Heart right ventricle (tissue), 16 donors: ENCODE results near the gene MFNG. TPM values are rescaled to one million over a fixed set of nuclear protein-coding genes. Genes with fewer than 3 reads are reported as not detected.
A peak's percentile ranks its signal among the peaks of the same experiment; 100 is the strongest.

Experiments used
- ATAC-seq, 8 donors: fragments of 200-7000 bp; cut with Tn5 transposase; one replicate each; pipeline ENCODE4 v1.9.1; 2020; ENCODE audit warnings: mild to moderate bottlenecking in 8 of 8, moderate library complexity in 8 of 8, moderate number of reproducible peaks in 1 of 8
- DNase-seq, 2 donors: peaks; one replicate each; pipeline ENCODE4 v3.0.0-alpha.2; 2020
- H3K27ac ChIP-seq, 10 donors: fragments of 200-600 bp; sonication (generic) in 2 of 10; one replicate each; pipeline versions ENCODE4 v1.5.0 to v1.8.0; 2020 to 2022; ENCODE audit warnings: mild to moderate bottlenecking in 3 of 10
- H3K27me3 ChIP-seq, 7 donors: fragments of 200-600 bp; one replicate each; pipeline ENCODE4 v1.8.0; 2021 to 2022; ENCODE audit warnings: mild to moderate bottlenecking in 2 of 7
- H3K36me3 ChIP-seq, 9 donors: fragments of 200-600 bp; sonication (generic) in 1 of 9; one replicate each; pipeline versions ENCODE4 v1.5.0 to v1.8.0; 2020 to 2022; ENCODE audit warnings: mild to moderate bottlenecking in 2 of 9
- H3K4me1 ChIP-seq, 9 donors: fragments of 200-600 bp; sonication (generic) in 1 of 9; one replicate each; pipeline versions ENCODE4 v1.5.0 to v1.8.0; 2020 to 2022; ENCODE audit warnings: mild to moderate bottlenecking in 4 of 9
- H3K4me3 ChIP-seq, 10 donors: fragments of 200-600 bp; sonication (generic) in 2 of 10; one replicate each; pipeline versions ENCODE4 v1.5.0 to v1.8.0; 2020 to 2022; ENCODE audit warnings: mild to moderate bottlenecking in 7 of 10, moderate library complexity in 2 of 10
- H3K9me3 ChIP-seq, 11 donors: fragments of 200-600 bp in 10 of 11; sonication (generic) in 2 of 11; one replicate each; pipeline versions ENCODE4 v1.5.0 to v1.8.0; 2013 to 2022; ENCODE audit warnings: mild to moderate bottlenecking in 2 of 11, control low read depth in 1 of 11, moderate library complexity in 1 of 11
- WGBS, 2 donors: extraction: QIAGEN DNeasy Blood & Tissue Kit; methylation state at CpG; one replicate each; pipeline ENCODE4 v1.1.7; 2013; ENCODE audit warnings: inconsistent platforms in 1 of 2; 5-methylcytosine and 5-hydroxymethylcytosine counted together
- intact Hi-C, 10 donors: fragments of 100-400 bp; cut with DNase I; formaldehyde crosslinking; loops; one replicate each; pipeline versions ENCODE4 v1.11.1 to v1.14.2; 2022
- polyA plus RNA-seq, 2 donors: library from polyadenylated mRNA; stranded (reverse); fragments of 200-250 nt; gene quantifications; one replicate each; pipeline ENCODE4 v1.2.3, GENCODE V29; 2013
- total RNA-seq, 10 donors: library from RNA; stranded (reverse); fragmentation: NEBNext Ultra II Directional in 3 of 10; extraction: Animal tissue kit (Norgen Biotek cat#: 25700) in 3 of 10; gene quantifications; one replicate each; pipeline versions ENCODE4 v1.2.1 to v1.2.4, GENCODE V29; 2021 to 2023
- TF ChIP-seq, protein P1 (sequence below), 9 donors: fragments of 200-600 bp; sonication (generic) in 2 of 9; IDR thresholded peaks; one replicate each; pipeline versions ENCODE4 v1.5.0 to v1.8.0; 2021 to 2022; ENCODE audit warnings: antibody characterized with exemption in 9 of 9, mild to moderate bottlenecking in 5 of 9, moderate library complexity in 1 of 9
- donor health status: Arrhythmogenic right ventricular cardiomyopathy.
- donor health status: ischemic (EF 13 %, LVEDD 7.1; RV severe dilation, severe dysfunction).
- donor health status: healthy with polysubstance abuse.
- donor health status: DM: no; HTN: yes; CAD: no.
- donor health status: DM: no; HTN: no; CAD: no.
- donor health status: ischemic (EF 25% LVEDD 6.9; RV normal size, moderate dysfunction).
- donor health status: ischemic (EF 25% LVEDD 5.7; RV mildly dilated, moderate dysfunction).
- donor health status: healthy.
- donor health status: DM: yes; HTN: yes; CAD: no.
- donor health status: Ischemic cardiomyopathy.
- donor health status: ischemic (EF 35%, LVEDD 5.7; RV mildly dilated, moderate dysfunction).
- donor health status: nonischemic (EF 11% LVEDD 7.7; RV severe dilation, severe dysfunction).
- donor health status: DM: yes; HTN: yes; CAD: no.
- donor health status: PGD.
- donor health status: ischemic (EF 29% LVEDD 5.4; RV normal size, mild dysfunction).
- donor health status: nonischemic (EF 23%, LVEDD 6.1; RV moderate dilation, normal function).

MFNG gene
- total and polyA plus RNA-seq, 12 donors: 5.1 to 19.4 (median 8.8) TPM

DNA sequence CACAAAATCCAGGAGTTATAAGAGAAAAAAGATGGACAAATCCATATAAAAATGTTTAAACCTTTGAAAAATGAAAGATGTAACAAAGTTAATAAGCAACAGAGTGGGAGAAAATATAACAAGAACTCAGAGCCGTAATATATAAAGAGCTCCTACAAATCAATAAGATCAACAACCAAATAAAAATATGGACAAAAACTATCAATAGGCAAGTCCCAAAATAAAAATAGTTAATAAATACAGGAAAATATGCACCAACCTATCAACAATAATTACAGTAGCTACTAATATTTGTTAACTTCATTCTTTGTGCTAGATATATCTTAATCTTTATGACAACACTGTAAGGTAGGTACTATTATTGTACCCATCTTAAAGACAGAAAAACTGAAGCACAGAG lies 30.3 kb upstream of the MFNG start:
- Histone ChIP-seq H3K9me3 (peaks cover 0 to 6% (median 0%) of the 10 kb centered on the region in 11 donors), H3K27ac (no peak overlapping the region), H3K36me3 (peaks cover 0 to 18% (median 0%) of the 10 kb centered on the region in 9 donors), H3K4me3 (peak overlapping the region in 1 of 10 donors; percentile 84), H3K27me3 (peaks cover 9 to 39% (median 12%) of the 10 kb centered on the region in 7 donors), H3K4me1 (peaks cover 2 to 67% (median 31%) of the 10 kb centered on the region in 9 donors)
- intact Hi-C loops: no loop called here
- WGBS, 2 donors: 94 to 97% methylated on average over 1 of the region's 1 CpG
- TF ChIP-seq, protein P1, sequence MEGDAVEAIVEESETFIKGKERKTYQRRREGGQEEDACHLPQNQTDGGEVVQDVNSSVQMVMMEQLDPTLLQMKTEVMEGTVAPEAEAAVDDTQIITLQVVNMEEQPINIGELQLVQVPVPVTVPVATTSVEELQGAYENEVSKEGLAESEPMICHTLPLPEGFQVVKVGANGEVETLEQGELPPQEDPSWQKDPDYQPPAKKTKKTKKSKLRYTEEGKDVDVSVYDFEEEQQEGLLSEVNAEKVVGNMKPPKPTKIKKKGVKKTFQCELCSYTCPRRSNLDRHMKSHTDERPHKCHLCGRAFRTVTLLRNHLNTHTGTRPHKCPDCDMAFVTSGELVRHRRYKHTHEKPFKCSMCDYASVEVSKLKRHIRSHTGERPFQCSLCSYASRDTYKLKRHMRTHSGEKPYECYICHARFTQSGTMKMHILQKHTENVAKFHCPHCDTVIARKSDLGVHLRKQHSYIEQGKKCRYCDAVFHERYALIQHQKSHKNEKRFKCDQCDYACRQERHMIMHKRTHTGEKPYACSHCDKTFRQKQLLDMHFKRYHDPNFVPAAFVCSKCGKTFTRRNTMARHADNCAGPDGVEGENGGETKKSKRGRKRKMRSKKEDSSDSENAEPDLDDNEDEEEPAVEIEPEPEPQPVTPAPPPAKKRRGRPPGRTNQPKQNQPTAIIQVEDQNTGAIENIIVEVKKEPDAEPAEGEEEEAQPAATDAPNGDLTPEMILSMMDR (IDR thresholded peaks at IDR 0.05): no peak
- ATAC-seq (no peak), DNase-seq (no peak)

- no peak for ATAC-seq
- Histone ChIP-seq H3K27me3 (peaks cover 9 to 33% (median 12%) of the 10 kb centered on the region in 7 donors), H3K4me3 (no peak overlapping the region), H3K27ac (no peak overlapping the region), H3K36me3 (peaks cover 0 to 18% (median 0%) of the 10 kb centered on the region in 9 donors), H3K4me1 (peaks cover 2 to 65% (median 27%) of the 10 kb centered on the region in 9 donors), H3K9me3 (peaks cover 0 to 6% (median 0%) of the 10 kb centered on the region in 11 donors)
- intact Hi-C loops: no loop called here
- WGBS, 2 donors: 79 to 84% methylated on average over 23 of the region's 23 CpGs
- no peak for DNase-seq
- TF ChIP-seq, protein P1 (IDR thresholded peaks at IDR 0.05): no peak
These were observed 29.7 kb upstream of the MFNG start for GRCh38 chr22:37515901-37516300.

- Histone ChIP-seq H3K4me3 (no peak overlapping the region), H3K9me3 (peaks cover 0 to 6% (median 0%) of the 10 kb centered on the region in 11 donors), H3K36me3 (peaks cover 0 to 18% (median 0%) of the 10 kb centered on the region in 9 donors), H3K4me1 (peaks cover 10 to 64% (median 27%) of the 10 kb centered on the region in 9 donors), H3K27me3 (peaks cover 5 to 20% (median 10%) of the 10 kb centered on the region in 7 donors), H3K27ac (peak overlapping the region in 1 of 10 donors; percentile 70)
- TF ChIP-seq, protein P1 (IDR thresholded peaks at IDR 0.05): no peak
- ATAC-seq (no peak), DNase-seq (no peak)
- 74 to 82% methylated on average over 15 of the region's 15 CpGs for WGBS, 2 donors
- intact Hi-C loops: no loop called here
These were observed 28.4 kb upstream of the MFNG start for GRCh38 chr22:37514526-37515051.

GRCh38 chr22:37511395-37512104 lies 25.4 kb upstream of the MFNG start:
- H3K36me3 ChIP-seq: peaks cover 0 to 28% (median 4%) of the 10 kb centered on the region in 9 donors
- peaks cover 0 to 3% (median 0%) of the 10 kb centered on the region in 11 donors for H3K9me3 ChIP-seq
- intact Hi-C loops: no loop called here
- DNase-seq (no peak), ATAC-seq (no peak)
- TF ChIP-seq, protein P1 (IDR thresholded peaks at IDR 0.05): no peak
- H3K27me3 ChIP-seq: no peaks in the 10 kb centered on the region
- 89% methylated on average over 6 of the region's 6 CpGs for WGBS, 2 donors
- no peak overlapping the region for H3K4me3 ChIP-seq
- H3K27ac ChIP-seq: peak overlapping the region in 6 of 10 donors; percentile 44 to 89 (median 53)
- peaks cover 16 to 77% (median 40%) of the 10 kb centered on the region in 9 donors for H3K4me1 ChIP-seq
